NCI-H82 (cell line): ENCODE results near the gene GPR68.
"Not testable (repeated sequence)": the region's sequence is repeated elsewhere in the genome, so short reads cannot be mapped to it uniquely, and the experiment has no call there.

Experiments used
- DNase-seq: peaks from one replicate; lab custom pipeline; 2025; lab: John Stamatoyannopoulos, UW

The GPR68 gene

DNA sequence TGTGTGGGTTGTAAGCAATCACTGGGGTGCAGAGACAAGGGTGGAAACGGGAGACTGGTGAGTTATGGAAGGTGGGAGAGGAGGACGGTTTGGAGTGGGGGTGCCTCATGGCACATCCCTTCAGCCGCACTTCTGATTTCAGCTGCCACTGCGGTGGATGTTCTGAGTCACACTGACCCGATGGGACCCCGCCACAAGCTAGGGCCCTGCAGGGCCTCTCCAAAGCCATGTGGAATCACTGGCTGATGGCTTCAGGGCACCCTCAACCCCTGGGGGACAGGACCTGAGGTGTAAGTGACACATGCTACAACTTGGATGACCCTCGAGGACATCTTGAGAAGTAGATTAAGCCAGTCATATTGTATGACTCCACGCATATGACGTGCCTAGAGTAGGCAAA lies 53.7 kb downstream of the GPR68 start:
- no peak for DNase-seq

DNA sequence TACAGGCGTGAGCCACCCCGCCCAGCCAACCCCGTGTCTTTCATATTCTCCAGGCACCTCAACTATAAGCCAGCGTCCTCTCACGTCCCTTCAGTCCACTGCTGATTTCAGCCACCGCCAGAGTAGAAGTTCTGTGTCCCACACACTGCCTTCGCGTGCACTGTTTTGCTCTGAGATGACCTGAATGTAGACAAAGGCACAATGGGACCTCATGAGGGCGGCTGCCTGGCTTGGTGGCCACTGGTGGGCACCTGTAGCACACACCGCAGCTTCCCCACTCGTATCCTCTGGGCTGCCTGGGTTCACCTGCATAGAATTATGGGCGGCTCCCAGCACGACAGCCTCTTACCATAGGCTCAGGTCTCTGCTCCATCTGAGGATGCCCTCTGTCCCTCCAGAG lies 57.2 kb downstream of the GPR68 start:
- no peak for DNase-seq

DNA sequence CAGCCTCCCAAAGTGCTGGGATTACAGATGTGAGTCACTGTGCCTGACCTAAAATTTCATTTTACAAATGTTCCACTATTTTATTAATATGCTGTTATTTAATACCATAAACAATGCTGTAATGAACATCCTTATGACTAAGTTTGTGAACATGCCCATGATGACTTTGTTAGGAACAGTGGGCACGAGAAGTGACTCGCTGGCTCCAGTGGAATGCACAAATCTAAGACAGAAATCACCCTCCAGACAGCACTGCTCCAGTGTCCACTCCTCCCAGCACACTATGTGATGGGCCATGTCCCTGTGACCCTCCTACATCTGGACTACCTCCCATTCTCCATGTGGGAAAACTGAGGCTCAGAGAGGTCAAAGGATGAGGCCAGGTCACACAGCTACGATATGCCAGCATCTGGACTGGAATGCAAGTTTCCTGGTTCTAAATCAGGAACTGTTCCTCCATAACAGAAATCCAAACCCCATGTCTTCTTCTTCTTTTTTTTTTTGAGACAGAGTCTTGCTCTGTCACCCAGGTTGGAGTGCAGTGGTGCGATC lies 57.9 kb downstream of the GPR68 start:
- DNase-seq = no peak

DNA sequence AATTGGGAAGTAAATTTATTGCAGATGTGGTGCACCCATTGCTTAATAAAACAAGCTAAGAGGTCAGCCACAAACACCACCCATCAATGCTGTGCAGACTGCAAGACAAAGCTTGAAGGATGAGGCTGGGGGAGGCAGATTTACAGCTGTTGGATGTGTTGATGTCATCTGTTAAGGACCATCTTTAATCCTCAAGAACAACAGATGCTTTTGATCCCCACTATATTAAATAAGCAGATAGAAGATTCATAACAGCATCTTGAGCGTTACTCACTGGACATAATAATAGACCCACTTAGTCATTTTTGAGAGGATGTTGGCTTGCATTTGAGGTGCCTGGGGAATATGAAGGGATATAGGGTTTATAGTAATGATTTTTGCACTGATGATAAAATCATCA lies 58.8 kb downstream of the GPR68 start:
- DNase-seq = peak; percentile 38

DNA sequence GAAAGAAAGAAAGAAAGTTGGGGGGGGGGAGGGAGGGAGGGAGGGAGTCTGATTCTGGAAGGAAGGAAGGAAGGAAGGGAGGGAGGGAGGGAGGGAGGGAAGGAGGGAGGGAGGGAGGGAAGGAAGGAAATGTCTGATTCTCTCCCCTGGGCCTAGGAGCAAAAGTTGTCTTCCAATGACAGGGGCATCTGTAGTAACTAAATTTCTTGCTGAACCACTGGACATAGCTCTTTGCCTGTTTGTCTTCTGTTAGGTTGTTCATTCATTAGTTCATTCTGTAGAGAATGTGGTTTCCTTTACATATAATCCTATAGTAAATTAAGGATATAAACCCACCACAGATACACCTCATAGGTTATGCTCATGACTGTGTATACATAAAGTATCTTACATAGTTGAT lies 59.9 kb downstream of the GPR68 start:
- DNase-seq = no peak

DNA sequence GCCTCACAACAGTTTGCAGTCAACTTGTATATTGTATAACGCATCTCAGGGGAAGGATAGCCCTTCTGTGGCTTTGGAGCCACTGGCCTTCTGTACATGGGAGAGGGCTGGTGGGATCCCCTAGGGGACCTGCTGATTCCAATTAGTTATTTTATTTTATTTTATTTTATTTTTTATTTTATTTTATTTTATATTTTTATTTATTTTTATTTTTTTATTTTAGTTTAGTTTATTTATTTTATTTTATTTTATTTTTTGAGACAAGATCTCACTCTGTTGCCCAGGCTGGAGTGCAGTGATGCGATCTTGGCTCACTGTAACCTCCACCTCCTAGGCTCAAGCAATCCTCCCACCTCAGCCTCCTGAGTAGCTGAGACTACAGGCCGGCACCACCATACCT lies 61.8 kb downstream of the GPR68 start:
- not testable (repeated sequence) for DNase-seq
